GM21576 (cell line): ENCODE results near the gene GALNT10.
A peak's percentile ranks its signal among the peaks of the same experiment; 100 is the strongest.

Experiments
- ATAC-seq: cut with Tn5 transposase; IDR thresholded peaks from one replicate; pipeline ENCODE4 v1.9.1; 2021; ENCODE audit warnings: mild to moderate bottlenecking, moderate library complexity; ENCODE audit not compliant: unreplicated experiment

GALNT10 gene

DNA sequence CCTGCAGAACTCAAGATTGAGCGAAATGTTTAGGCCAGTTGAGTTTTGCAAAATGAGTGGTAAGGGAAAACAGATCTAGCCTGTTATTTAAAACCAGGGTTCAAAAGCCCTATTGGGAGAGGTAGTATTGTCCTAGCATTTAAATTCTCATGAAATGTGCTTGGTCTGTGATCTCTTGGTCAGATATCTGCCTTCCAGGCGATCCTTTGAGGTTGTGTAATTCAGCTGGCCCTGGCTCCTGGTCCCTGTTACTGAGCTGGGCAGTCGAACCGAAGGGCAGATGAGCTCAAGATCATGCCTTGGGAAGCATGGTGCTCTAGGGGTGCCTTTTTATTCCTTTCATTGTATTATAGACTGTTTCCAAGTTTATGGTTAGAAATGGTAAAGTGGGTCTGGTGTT lies 269.6 kb downstream of the GALNT10 start:
- ATAC-seq: no peak

DNA sequence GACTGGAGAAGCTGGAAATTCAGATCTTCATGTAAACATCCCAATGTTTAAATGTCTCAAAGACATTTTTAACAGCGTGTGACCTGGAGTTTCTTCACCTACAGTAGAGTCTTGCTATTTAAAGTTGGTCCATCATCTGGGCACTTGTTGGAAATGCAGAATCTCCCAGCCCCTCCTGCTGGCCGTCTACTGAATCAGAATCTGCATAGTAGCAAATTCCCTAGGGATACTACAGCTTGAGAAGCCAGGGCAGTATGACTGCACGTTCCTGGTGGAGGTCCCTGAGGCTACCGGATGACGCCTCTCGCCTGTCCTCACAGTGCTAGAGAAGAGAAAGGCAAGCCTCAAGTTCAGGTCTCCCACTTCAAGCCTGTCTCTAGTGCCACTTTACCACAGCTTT lies 271.0 kb downstream of the GALNT10 start:
- no peak for ATAC-seq

DNA sequence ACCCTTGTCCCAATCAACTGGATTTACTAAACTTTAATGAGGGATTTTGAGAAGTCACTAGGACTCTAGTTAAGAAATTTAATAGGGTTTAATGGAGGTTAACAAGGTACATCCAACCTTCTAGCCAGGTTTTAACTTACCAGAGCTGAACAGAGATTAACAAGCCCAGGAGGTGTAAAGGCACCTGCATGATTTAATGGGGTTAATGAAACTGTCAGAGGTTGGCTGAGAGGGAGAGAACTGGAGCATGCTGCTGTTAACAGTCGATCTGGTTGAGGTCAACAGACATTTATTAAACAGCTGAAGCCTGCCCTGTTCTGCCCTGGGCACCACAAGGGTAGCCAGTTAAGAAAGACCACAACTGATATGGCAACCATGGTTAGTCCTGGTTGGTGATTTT lies 273.9 kb downstream of the GALNT10 start:
- no peak for ATAC-seq

DNA sequence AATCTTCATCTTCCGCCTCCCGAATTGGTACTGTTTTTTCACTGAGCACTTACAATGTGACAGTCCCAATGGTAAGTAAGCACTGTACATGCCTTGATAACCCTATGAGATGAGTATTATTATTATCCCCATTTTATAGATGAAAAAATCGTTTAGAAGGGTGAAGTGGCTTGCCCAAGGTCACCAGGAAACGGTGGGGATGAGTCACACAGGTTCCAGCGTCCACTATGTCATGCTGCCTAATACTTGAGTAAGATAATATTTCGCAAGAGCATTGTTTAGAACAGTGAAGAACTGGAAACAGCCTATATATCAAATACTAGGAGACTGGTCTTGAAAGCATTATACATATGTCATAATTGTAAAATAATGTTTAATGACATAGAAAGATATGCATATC lies 274.6 kb downstream of the GALNT10 start:
- ATAC-seq: no peak

DNA sequence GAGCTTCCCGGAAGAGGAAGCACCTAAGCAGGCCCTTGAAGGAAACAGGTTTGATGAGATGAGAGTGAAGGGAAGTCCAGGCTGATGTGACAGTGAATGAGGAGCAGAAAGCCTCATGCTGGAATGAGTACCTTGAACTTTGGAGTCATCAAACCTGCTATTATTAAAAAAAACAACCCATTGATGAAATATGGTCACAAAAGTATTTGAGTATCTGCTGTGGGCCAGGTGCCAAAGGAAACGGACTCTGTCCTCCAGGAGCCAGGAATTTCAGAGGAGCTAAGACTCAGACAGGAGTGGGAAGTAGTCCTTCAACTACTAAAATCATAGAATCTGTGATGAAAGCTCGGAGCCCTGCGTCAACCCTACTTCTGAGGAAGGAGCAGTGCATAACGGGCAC lies 275.6 kb downstream of the GALNT10 start:
- no peak for ATAC-seq

DNA sequence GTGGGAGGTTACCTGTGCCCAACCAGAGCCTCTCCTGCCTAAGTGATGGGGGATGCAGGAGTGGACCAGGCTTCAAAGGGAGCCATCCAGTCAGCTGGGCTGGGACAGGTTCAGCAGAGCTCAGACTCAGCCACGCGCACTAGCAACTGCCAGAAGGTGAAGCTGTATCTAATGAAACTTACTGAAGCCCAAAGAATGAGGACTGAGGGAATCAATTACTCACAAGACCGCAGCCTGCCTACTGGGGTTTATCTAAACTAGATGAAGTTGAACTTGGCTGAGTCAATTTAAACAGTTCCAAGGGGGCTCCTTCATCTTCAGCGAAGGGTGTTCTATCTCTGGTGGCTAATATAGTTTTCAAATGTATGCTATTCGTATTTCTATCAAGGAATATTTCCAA lies 276.1 kb downstream of the GALNT10 start:
- ATAC-seq: no peak

DNA sequence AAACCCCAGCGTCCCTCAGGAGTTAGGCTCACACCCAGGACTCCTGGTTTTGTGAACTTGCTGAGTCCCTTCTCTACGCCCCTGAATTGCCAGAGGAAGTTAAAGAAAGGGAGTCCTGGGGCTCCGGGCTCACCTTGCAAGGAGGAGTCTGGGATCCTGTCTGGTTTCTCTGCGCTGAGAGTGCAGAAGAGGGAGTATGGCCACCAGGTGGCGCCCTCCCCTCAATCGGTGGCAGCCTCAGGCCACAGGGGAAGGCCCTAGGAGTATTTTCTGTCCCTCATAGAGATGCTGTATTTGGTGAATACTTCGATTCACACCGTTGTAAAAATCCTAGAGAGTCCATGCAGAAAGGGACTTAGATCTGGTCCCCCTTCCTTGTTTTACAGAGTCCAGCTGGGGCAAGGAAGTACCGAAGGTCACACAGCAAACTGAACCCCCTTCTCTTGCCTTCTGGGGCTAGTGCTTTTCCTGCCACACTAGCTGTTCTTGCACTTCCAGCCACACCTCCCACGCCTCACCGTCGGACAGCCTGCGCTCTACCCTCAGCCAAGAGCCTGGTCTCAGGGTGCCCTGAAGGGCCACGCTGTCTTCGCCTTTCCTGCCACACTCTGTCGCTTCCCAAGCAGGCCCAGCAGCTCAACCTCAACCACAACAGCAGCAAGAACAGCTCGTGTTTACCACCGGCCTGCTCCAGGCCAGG lies 277.3 kb downstream of the GALNT10 start:
- peak; percentile 96 for ATAC-seq

DNA sequence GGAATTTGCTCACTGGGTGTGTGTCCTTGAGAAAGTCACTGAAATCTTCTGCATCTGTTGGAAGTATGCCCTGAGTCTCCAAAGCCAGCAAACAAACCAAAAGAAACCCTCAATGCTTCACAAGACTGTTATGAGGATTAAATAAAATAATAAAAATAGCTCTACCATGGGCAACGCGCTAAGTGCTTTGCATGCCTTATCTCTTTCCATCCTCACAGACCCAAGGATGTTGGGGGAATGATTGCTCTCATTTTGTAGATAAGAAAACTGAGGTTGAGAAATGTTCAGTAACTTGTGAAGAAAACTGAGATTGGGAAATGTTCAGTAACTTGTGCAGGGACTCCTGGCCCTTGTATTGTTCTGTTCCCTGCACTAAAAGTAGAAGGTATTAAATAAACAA lies 279.6 kb downstream of the GALNT10 start:
- ATAC-seq: no peak
